OCI-LY1 (cell line): ENCODE results near the gene CCDC87.

Experiments used
- EZH2 ChIP-seq: fragments of 200-600 bp; sonication (generic), shearing (Covaris generic); IDR thresholded peaks from 2 replicates; pipeline ENCODE4 v1.8.0; 2017; ENCODE audit warnings: borderline replicate concordance, mixed run types, mild to moderate bottlenecking, antibody characterized with exemption, low read length, moderate library complexity, mixed read lengths
- TF ChIP-seq, protein P1 (sequence below): fragments of 200-600 bp; sonication (generic), shearing (Covaris generic); IDR thresholded peaks from 2 replicates; pipeline ENCODE4 v1.5.1; 2017; ENCODE audit warnings: mild to moderate bottlenecking, antibody characterized with exemption, low read length, moderate library complexity, mixed read lengths

DNA sequence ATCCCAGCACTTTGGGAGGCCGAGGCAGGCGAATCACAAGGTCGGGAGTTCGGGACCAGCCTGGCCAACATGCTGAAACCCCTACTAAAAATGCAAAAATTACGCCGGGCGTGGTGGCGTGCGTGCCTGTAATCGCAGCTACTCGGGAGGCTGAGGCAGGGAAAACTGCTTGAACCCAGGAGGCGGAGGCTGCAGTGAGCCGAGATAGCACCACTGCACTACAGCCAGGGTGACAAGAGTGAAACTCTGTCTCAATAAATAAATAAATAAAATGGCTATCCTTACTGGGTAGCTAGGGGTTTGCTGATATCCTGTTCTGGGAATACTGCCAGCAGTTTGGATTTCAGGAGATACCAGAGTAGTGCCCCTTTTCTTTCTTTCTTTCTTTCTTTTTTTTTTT lies 21.2 kb upstream of the CCDC87 start:
- TF ChIP-seq, protein P1, sequence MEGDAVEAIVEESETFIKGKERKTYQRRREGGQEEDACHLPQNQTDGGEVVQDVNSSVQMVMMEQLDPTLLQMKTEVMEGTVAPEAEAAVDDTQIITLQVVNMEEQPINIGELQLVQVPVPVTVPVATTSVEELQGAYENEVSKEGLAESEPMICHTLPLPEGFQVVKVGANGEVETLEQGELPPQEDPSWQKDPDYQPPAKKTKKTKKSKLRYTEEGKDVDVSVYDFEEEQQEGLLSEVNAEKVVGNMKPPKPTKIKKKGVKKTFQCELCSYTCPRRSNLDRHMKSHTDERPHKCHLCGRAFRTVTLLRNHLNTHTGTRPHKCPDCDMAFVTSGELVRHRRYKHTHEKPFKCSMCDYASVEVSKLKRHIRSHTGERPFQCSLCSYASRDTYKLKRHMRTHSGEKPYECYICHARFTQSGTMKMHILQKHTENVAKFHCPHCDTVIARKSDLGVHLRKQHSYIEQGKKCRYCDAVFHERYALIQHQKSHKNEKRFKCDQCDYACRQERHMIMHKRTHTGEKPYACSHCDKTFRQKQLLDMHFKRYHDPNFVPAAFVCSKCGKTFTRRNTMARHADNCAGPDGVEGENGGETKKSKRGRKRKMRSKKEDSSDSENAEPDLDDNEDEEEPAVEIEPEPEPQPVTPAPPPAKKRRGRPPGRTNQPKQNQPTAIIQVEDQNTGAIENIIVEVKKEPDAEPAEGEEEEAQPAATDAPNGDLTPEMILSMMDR = no peak
- no peak for TF ChIP-seq EZH2
